Measurements from ENCODE around the gene STOML1. TPM values are rescaled to one million over a fixed set of nuclear protein-coding genes. Genes with fewer than 3 reads are reported as not detected.

The STOML1 gene
- total RNA-seq, 1 experiment from 2014 or later = 6.9 TPM

GRCh38 chr15:73959012-73959581 lies 33.0 kb downstream of the STOML1 start:
- intact Hi-C loops (cut with micrococcal nuclease; ENCODE audit: unreplicated experiment) (no loop called here), in situ Hi-C loops (cut with HindIII; ENCODE audit: low pct_unique_long_range_greater_than_20kb, low sequenced_read_pairs) (no loop called here)
- H3K9me3 ChIP-seq (ENCODE audit: control insufficient read depth, insufficient read depth, low read depth, low read length) = no peaks in the 10 kb centered on the region
- no peak overlapping the region for H3K4me3 ChIP-seq (ENCODE audit: low read depth in 2 of 2, low read length in 2 of 2)
- ATAC-seq (no peak), DNase-seq (ENCODE audit: low read depth, low spot score) (no peak)
- H3K4me1 ChIP-seq (ENCODE audit: control insufficient read depth, insufficient read depth, low read length) = no peaks in the 10 kb centered on the region
- H3K27ac ChIP-seq (ENCODE audit: low read length) = no peak overlapping the region
- H3K36me3 ChIP-seq (ENCODE audit: control insufficient read depth, insufficient read depth, low read length) = no peaks in the 10 kb centered on the region
- no TSS peak for BruUV-seq (replicated peaks)
- no peak for TF ChIP-seq TCF7L2 (IDR thresholded peaks at IDR 0.05; ENCODE audit: low read depth, low read length)
- TF ChIP-seq POLR2AphosphoS5 (IDR thresholded peaks at IDR 0.05; ENCODE audit: low read depth, low read length) = no peak
- TF ChIP-seq, protein P1, sequence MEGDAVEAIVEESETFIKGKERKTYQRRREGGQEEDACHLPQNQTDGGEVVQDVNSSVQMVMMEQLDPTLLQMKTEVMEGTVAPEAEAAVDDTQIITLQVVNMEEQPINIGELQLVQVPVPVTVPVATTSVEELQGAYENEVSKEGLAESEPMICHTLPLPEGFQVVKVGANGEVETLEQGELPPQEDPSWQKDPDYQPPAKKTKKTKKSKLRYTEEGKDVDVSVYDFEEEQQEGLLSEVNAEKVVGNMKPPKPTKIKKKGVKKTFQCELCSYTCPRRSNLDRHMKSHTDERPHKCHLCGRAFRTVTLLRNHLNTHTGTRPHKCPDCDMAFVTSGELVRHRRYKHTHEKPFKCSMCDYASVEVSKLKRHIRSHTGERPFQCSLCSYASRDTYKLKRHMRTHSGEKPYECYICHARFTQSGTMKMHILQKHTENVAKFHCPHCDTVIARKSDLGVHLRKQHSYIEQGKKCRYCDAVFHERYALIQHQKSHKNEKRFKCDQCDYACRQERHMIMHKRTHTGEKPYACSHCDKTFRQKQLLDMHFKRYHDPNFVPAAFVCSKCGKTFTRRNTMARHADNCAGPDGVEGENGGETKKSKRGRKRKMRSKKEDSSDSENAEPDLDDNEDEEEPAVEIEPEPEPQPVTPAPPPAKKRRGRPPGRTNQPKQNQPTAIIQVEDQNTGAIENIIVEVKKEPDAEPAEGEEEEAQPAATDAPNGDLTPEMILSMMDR (IDR thresholded peaks at IDR 0.05) = no peak
- no peak for TF ChIP-seq REST (IDR thresholded peaks at IDR 0.05; ENCODE audit: insufficient read depth in 1 of 2, low read depth in 2 of 2, low read length in 1 of 2)
- TF ChIP-seq SIN3A (IDR thresholded peaks at IDR 0.05; ENCODE audit: borderline replicate concordance, insufficient read depth, low read depth, low read length) = no peak
- POLR2A ChIA-PET = no interaction called here
- CTCF ChIA-PET = interaction anchor here (0.6 to 2.8 kb wide), 2 partner anchors 8 to 227 kb away, joined by 4 to 8 read pairs; no protein-coding TSS in a partner anchor
- no peaks in the 10 kb centered on the region for H3K27me3 ChIP-seq (ENCODE audit: control insufficient read depth, insufficient read depth, low read length)

- BruUV-seq (replicated peaks) = no TSS peak
- no peak for TF ChIP-seq SIN3A (IDR thresholded peaks at IDR 0.05; ENCODE audit: borderline replicate concordance, insufficient read depth, low read depth, low read length)
- no peak for TF ChIP-seq TCF7L2 (IDR thresholded peaks at IDR 0.05; ENCODE audit: low read depth, low read length)
- TF ChIP-seq REST (IDR thresholded peaks at IDR 0.05; ENCODE audit: insufficient read depth in 1 of 2, low read depth in 2 of 2, low read length in 1 of 2) = no peak
- no peak for TF ChIP-seq POLR2AphosphoS5 (IDR thresholded peaks at IDR 0.05; ENCODE audit: low read depth, low read length)
- TF ChIP-seq, protein P1 (IDR thresholded peaks at IDR 0.05) = no peak
- Histone ChIP-seq H3K36me3 (ENCODE audit: control insufficient read depth, insufficient read depth, low read length) (no peaks in the 10 kb centered on the region), H3K27ac (ENCODE audit: low read length) (no peak overlapping the region), H3K4me3 (ENCODE audit: low read depth in 2 of 2, low read length in 2 of 2) (no peak overlapping the region), H3K4me1 (ENCODE audit: control insufficient read depth, insufficient read depth, low read length) (no peaks in the 10 kb centered on the region), H3K9me3 (ENCODE audit: control insufficient read depth, insufficient read depth, low read depth, low read length) (no peaks in the 10 kb centered on the region), H3K27me3 (ENCODE audit: control insufficient read depth, insufficient read depth, low read length) (no peaks in the 10 kb centered on the region)
- in situ Hi-C loops (cut with HindIII; ENCODE audit: low pct_unique_long_range_greater_than_20kb, low sequenced_read_pairs) (no loop called here), intact Hi-C loops (cut with micrococcal nuclease; ENCODE audit: unreplicated experiment) (no loop called here)
- ChIA-PET CTCF (no interaction called here), POLR2A (no interaction called here)
- ATAC-seq (no peak), DNase-seq (ENCODE audit: low read depth, low spot score) (no peak)
These were observed 34.3 kb downstream of the STOML1 start for GRCh38 chr15:73957785-73958184.

All from Panc1 (cell line).